ENCODE measurements around the gene USP5.
"Not testable (repeated sequence)": the region's sequence is repeated elsewhere in the genome, so short reads cannot be mapped to it uniquely, and the experiment has no call there.

DNA sequence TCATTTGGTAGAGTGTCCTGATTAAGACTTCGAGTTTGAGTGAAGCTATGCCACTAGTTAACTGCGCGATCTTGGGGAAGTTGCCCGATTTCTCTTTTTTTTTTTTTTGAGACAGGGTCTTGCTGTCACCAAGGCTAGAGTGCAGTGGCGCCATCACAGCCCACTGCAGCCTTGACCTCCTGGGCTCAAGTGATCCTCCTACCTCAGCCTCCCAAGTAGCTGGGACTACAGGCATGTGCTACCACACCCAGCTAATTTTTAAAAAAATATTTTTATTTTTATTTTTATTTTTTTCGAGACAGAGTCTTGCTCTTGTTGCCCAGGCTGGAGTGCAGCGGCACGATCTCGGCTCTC is 22.0 kb downstream of the USP5 start:
- not testable (repeated sequence) for TF ChIP-seq POLR2AphosphoS5, POLR2A (IDR thresholded peaks at IDR 0.05)
- TF ChIP-seq, protein P1, sequence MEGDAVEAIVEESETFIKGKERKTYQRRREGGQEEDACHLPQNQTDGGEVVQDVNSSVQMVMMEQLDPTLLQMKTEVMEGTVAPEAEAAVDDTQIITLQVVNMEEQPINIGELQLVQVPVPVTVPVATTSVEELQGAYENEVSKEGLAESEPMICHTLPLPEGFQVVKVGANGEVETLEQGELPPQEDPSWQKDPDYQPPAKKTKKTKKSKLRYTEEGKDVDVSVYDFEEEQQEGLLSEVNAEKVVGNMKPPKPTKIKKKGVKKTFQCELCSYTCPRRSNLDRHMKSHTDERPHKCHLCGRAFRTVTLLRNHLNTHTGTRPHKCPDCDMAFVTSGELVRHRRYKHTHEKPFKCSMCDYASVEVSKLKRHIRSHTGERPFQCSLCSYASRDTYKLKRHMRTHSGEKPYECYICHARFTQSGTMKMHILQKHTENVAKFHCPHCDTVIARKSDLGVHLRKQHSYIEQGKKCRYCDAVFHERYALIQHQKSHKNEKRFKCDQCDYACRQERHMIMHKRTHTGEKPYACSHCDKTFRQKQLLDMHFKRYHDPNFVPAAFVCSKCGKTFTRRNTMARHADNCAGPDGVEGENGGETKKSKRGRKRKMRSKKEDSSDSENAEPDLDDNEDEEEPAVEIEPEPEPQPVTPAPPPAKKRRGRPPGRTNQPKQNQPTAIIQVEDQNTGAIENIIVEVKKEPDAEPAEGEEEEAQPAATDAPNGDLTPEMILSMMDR (IDR thresholded peaks at IDR 0.05): not testable (repeated sequence)

All from upper lobe of left lung (tissue), 4 donors.